ENCODE measurements around the gene PAN2.

- no peak for TF ChIP-seq CTCF (IDR thresholded peaks at IDR 0.05)
- TF ChIP-seq POLR2A (IDR thresholded peaks at IDR 0.05): no peak
Measured at GRCh38 chr12:56321027-56321426, 12.8 kb downstream of the PAN2 start.

Measured in thyroid gland (tissue), 4 donors.